Measurements from ENCODE around the gene NPHP3.

- TF ChIP-seq SMC3 (IDR thresholded peaks at IDR 0.05; ENCODE audit: low read depth, low read length): no peak
- no peak for TF ChIP-seq CTCF (IDR thresholded peaks at IDR 0.05)
- no peak for TF ChIP-seq EP300 (IDR thresholded peaks at IDR 0.05; ENCODE audit: borderline replicate concordance in 1 of 2, low read depth in 1 of 2, low read length in 1 of 2)
Observed at GRCh38 chr3:132758740-132759139, 36.5 kb upstream of the NPHP3 start.
